Tibial nerve (tissue), 4 donors: Measurements from ENCODE around the gene SMIM38. TPM values are rescaled to one million over a fixed set of nuclear protein-coding genes. Genes with fewer than 3 reads are reported as not detected.

Experiments
- DNase-seq, 2 donors: peaks; one replicate each; pipeline ENCODE4 v3.0.0-alpha.2; 2019; ENCODE audit warnings: low spot score in 2 of 2
- H3K27ac ChIP-seq, 4 donors: fragments of 200-600 bp; sonication (generic) in 3 of 4; one replicate each; pipeline ENCODE4 v1.5.1; 2017 to 2019; ENCODE audit warnings: mild to moderate bottlenecking in 1 of 4
- H3K27me3 ChIP-seq, 2 donors: fragments of 200-600 bp; sonication (generic) in 1 of 2; one replicate each; pipeline versions ENCODE4 v1.5.1 to v1.6.0; 2017 to 2019
- H3K36me3 ChIP-seq, 3 donors: fragments of 200-600 bp; sonication (generic); one replicate each; pipeline ENCODE4 v1.5.1; 2018 to 2019
- H3K4me1 ChIP-seq, 4 donors: fragments of 200-600 bp; sonication (generic) in 3 of 4; one replicate each; pipeline ENCODE4 v1.5.1; 2017 to 2019
- H3K4me3 ChIP-seq, 4 donors: fragments of 200-600 bp; sonication (generic) in 3 of 4; one replicate each; pipeline ENCODE4 v1.5.1; 2017 to 2019; ENCODE audit warnings: mild to moderate bottlenecking in 1 of 4, moderate library complexity in 1 of 4
- H3K9me3 ChIP-seq, 4 donors: fragments of 200-600 bp; sonication (generic) in 3 of 4; one replicate each; pipeline ENCODE4 v1.5.1; 2017 to 2019
- CTCF ChIP-seq, 5 experiments: fragments of 200-600 bp in 3 of 5; fragments of 450-650 bp in 2 of 5; sonication (generic) in 3 of 5; IDR thresholded peaks; one replicate each; pipeline ENCODE4 v1.5.1; 2016 to 2019; ENCODE audit warnings: antibody characterized with exemption in 5 of 5, mild to moderate bottlenecking in 3 of 5, moderate library complexity in 2 of 5
- EP300 ChIP-seq, 2 donors: sonication (generic); formaldehyde crosslinking; IDR thresholded peaks; one replicate each; pipeline ENCODE4 v1.6.1; 2017; ENCODE audit warnings: antibody characterized with exemption in 2 of 2, mild to moderate bottlenecking in 1 of 2
- POLR2A ChIP-seq, 2 donors: fragments of 450-650 bp; IDR thresholded peaks; one replicate each; pipeline ENCODE4 v1.6.1; 2017; ENCODE audit warnings: antibody characterized with exemption in 2 of 2, mild to moderate bottlenecking in 2 of 2, moderate library complexity in 2 of 2
- WGBS, 2 donors: methylation state at CpG; one replicate each; pipeline ENCODE4 v1.1.5; 2018; 5-methylcytosine and 5-hydroxymethylcytosine counted together
- total RNA-seq, 4 donors: library from RNA; depleted of rRNA; stranded (reverse); fragments of >200 nt; gene quantifications; one replicate each; pipeline ENCODE4 v1.1.0, GENCODE V29; 2016

The SMIM38 gene
- total RNA-seq, 4 donors from 2014 or later = 3.3 to 4.6 (median 4.1) TPM

GRCh38 chr11:69190796-69191536 lies 35.2 kb downstream of the SMIM38 start:
- H3K27me3 ChIP-seq = no peaks in the 10 kb centered on the region
- 90 to 93% methylated on average over 17 of the region's 18 CpGs for WGBS, 2 donors
- H3K9me3 ChIP-seq = peaks cover 0 to 21% (median 0%) of the 10 kb centered on the region in 4 donors
- DNase-seq = no peak
- H3K36me3 ChIP-seq = no peaks in the 10 kb centered on the region
- H3K4me3 ChIP-seq = no peak overlapping the region
- H3K4me1 ChIP-seq = no peaks in the 10 kb centered on the region
- H3K27ac ChIP-seq = no peak overlapping the region
- TF ChIP-seq POLR2A (IDR thresholded peaks at IDR 0.05) = no peak
- no peak for TF ChIP-seq CTCF (IDR thresholded peaks at IDR 0.05)

GRCh38 chr11:69192301-69192721 lies 36.6 kb downstream of the SMIM38 start:
- WGBS, 2 donors = 57 to 60% methylated on average over 17 of the region's 17 CpGs
- TF ChIP-seq EP300 (IDR thresholded peaks at IDR 0.05) (no peak), POLR2A (IDR thresholded peaks at IDR 0.05) (no peak), CTCF (IDR thresholded peaks at IDR 0.05) (no peak)
- Histone ChIP-seq H3K4me1 (no peaks in the 10 kb centered on the region), H3K4me3 (no peak overlapping the region), H3K27me3 (no peaks in the 10 kb centered on the region), H3K27ac (no peak overlapping the region), H3K9me3 (peaks cover 0 to 15% (median 0%) of the 10 kb centered on the region in 4 donors), H3K36me3 (no peaks in the 10 kb centered on the region)
- DNase-seq = no peak

- H3K36me3 ChIP-seq = no peaks in the 10 kb centered on the region
- H3K27me3 ChIP-seq = no peaks in the 10 kb centered on the region
- no peak for TF ChIP-seq POLR2A (IDR thresholded peaks at IDR 0.05)
- no peak for TF ChIP-seq EP300 (IDR thresholded peaks at IDR 0.05)
- TF ChIP-seq CTCF (IDR thresholded peaks at IDR 0.05) = no peak
- no peaks in the 10 kb centered on the region for H3K4me1 ChIP-seq
- 76 to 77% methylated on average over 5 of the region's 5 CpGs for WGBS, 2 donors
- no peak for DNase-seq
- H3K27ac ChIP-seq = no peak overlapping the region
- peaks cover 0 to 7% (median 0%) of the 10 kb centered on the region in 4 donors for H3K9me3 ChIP-seq
- no peak overlapping the region for H3K4me3 ChIP-seq
These were observed 37.4 kb downstream of the SMIM38 start for GRCh38 chr11:69193151-69193550.

GRCh38 chr11:69193629-69194028 lies 37.9 kb downstream of the SMIM38 start:
- TF ChIP-seq CTCF (IDR thresholded peaks at IDR 0.05) (no peak), POLR2A (IDR thresholded peaks at IDR 0.05) (no peak), EP300 (IDR thresholded peaks at IDR 0.05) (no peak)
- H3K27me3 ChIP-seq = no peaks in the 10 kb centered on the region

GRCh38 chr11:69194396-69194795 lies 38.7 kb downstream of the SMIM38 start:
- Histone ChIP-seq H3K9me3 (no peaks in the 10 kb centered on the region), H3K4me1 (no peaks in the 10 kb centered on the region), H3K27me3 (no peaks in the 10 kb centered on the region), H3K36me3 (no peaks in the 10 kb centered on the region), H3K4me3 (no peak overlapping the region), H3K27ac (no peak overlapping the region)
- WGBS, 2 donors = 90 to 92% methylated on average over 1 of the region's 1 CpG
- TF ChIP-seq EP300 (IDR thresholded peaks at IDR 0.05) (no peak), CTCF (IDR thresholded peaks at IDR 0.05) (no peak), POLR2A (IDR thresholded peaks at IDR 0.05) (no peak)
- no peak for DNase-seq

More at GRCh38 chr11:69193629-69194028, 37.9 kb downstream of the SMIM38 start:
- no peaks in the 10 kb centered on the region for H3K4me1 ChIP-seq
- H3K9me3 ChIP-seq = peaks cover 0 to 2% (median 0%) of the 10 kb centered on the region in 4 donors
- no peak overlapping the region for H3K27ac ChIP-seq
- no peak overlapping the region for H3K4me3 ChIP-seq
- 66 to 76% methylated on average over 2 of the region's 2 CpGs for WGBS, 2 donors
- no peaks in the 10 kb centered on the region for H3K36me3 ChIP-seq
- no peak for DNase-seq
